Activated CD4-positive, alpha-beta memory T cell treated with anti-CD3 and anti-CD28 coated beads, Interleukin-2, amount 10 ng/mL, durations not matched to agents 7 days and 5 days (primary cell): ENCODE measurements around the gene LRIG1. TPM values are rescaled to one million over a fixed set of nuclear protein-coding genes. Genes with fewer than 3 reads are reported as not detected.
"Not testable (repeated sequence)": the region's sequence is repeated elsewhere in the genome, so short reads cannot be mapped to it uniquely, and the experiment has no call there.

Source experiments
- CTCF ChIA-PET: fragments of 350-600 bp; sonication (Branson Sonifier 250); formaldehyde crosslinking; loops from one replicate; lab custom pipeline; 2021; ENCODE audit warnings: antibody characterized with exemption, inconsistent platforms; lab: Charles Lee
- POLR2A ChIA-PET: fragments of 350-600 bp; sonication (Branson Sonifier 250); formaldehyde crosslinking; loops from one replicate; lab custom pipeline; 2021; ENCODE audit warnings: antibody characterized with exemption; lab: Charles Lee
- DNase-seq: peaks from one replicate; pipeline ENCODE4 v3.0.0-alpha.2; 2020
- H3K27ac Mint-ChIP-seq: one replicate; pipeline ENCODE4 v1.8.0; 2021; ENCODE audit warnings: mild to moderate bottlenecking, mixed read lengths
- H3K27me3 Mint-ChIP-seq: one replicate; pipeline ENCODE4 v1.8.0; 2021; ENCODE audit warnings: mixed read lengths
- H3K36me3 Mint-ChIP-seq: one replicate; pipeline ENCODE4 v1.8.0; 2021; ENCODE audit warnings: low read depth, mixed read lengths
- H3K4me1 Mint-ChIP-seq: one replicate; pipeline ENCODE4 v1.8.0; 2021; ENCODE audit warnings: mixed read lengths
- H3K4me3 Mint-ChIP-seq: one replicate; pipeline ENCODE4 v1.8.0; 2021; ENCODE audit warnings: mild to moderate bottlenecking, mixed read lengths
- H3K9me3 Mint-ChIP-seq: one replicate; pipeline ENCODE4 v1.8.0; 2021; ENCODE audit warnings: mixed read lengths
- total RNA-seq, 2 experiments: library from RNA; stranded (reverse); gene quantifications; one replicate each; pipeline ENCODE4 v1.2.3, GENCODE V29; 2021

Gene LRIG1
- total RNA-seq, 2 experiments from 2014 or later = 43.0 to 43.7 TPM

GRCh38 chr3:66431494-66431893 lies 69.3 kb downstream of the LRIG1 start:
- Mint-ChIP-seq H3K4me3 (no peak overlapping the region), H3K36me3 (peaks cover 27% of the 10 kb centered on the region), H3K9me3 (no peaks in the 10 kb centered on the region), H3K27ac (no peak overlapping the region), H3K27me3 (no peaks in the 10 kb centered on the region), H3K4me1 (peaks cover 16% of the 10 kb centered on the region)
- CTCF ChIA-PET = no interaction called here
- POLR2A ChIA-PET = interaction anchor here (1.4 kb wide), 1 partner anchor 9 kb away, joined by 3 read pairs; no protein-coding TSS in a partner anchor
- no peak for DNase-seq

GRCh38 chr3:66430876-66431275 lies 69.9 kb downstream of the LRIG1 start:
- ChIA-PET POLR2A (interaction anchor here (1.4 kb wide), 1 partner anchor 9 kb away, joined by 3 read pairs; no protein-coding TSS in a partner anchor), CTCF (no interaction called here)

GRCh38 chr3:66428733-66429132 lies 72.1 kb downstream of the LRIG1 start:
- no peak for DNase-seq
- Mint-ChIP-seq H3K4me1 (peaks cover 10% of the 10 kb centered on the region), H3K27ac (no peak overlapping the region), H3K36me3 (peaks cover 30% of the 10 kb centered on the region), H3K9me3 (peaks cover 6% of the 10 kb centered on the region), H3K27me3 (no peaks in the 10 kb centered on the region), H3K4me3 (no peak overlapping the region)
- ChIA-PET CTCF (no interaction called here), POLR2A (no interaction called here)

More at GRCh38 chr3:66430876-66431275, 69.9 kb downstream of the LRIG1 start:
- Mint-ChIP-seq H3K4me3 (no peak overlapping the region), H3K9me3 (no peaks in the 10 kb centered on the region), H3K27ac (no peak overlapping the region), H3K4me1 (peaks cover 18% of the 10 kb centered on the region), H3K27me3 (no peaks in the 10 kb centered on the region), H3K36me3 (peaks cover 28% of the 10 kb centered on the region)
- DNase-seq = no peak

GRCh38 chr3:66427951-66428474 lies 72.8 kb downstream of the LRIG1 start:
- H3K9me3 Mint-ChIP-seq = peaks cover 10% of the 10 kb centered on the region
- no peak overlapping the region for H3K4me3 Mint-ChIP-seq
- peaks cover 5% of the 10 kb centered on the region for H3K4me1 Mint-ChIP-seq
- DNase-seq = no peak
- H3K27me3 Mint-ChIP-seq = no peaks in the 10 kb centered on the region
- H3K27ac Mint-ChIP-seq = no peak overlapping the region
- POLR2A ChIA-PET = no interaction called here
- peaks cover 34% of the 10 kb centered on the region for H3K36me3 Mint-ChIP-seq
- CTCF ChIA-PET = no interaction called here

- no peaks in the 10 kb centered on the region for H3K27me3 Mint-ChIP-seq
Observed at GRCh38 chr3:66427352-66427751, 73.5 kb downstream of the LRIG1 start.

GRCh38 chr3:66426135-66426534 lies 74.7 kb downstream of the LRIG1 start:
- CTCF ChIA-PET = no interaction called here
- no peak for DNase-seq
- no peak overlapping the region for H3K27ac Mint-ChIP-seq

More at GRCh38 chr3:66427352-66427751, 73.5 kb downstream of the LRIG1 start:
- H3K36me3 Mint-ChIP-seq = peaks cover 39% of the 10 kb centered on the region
- no peak overlapping the region for H3K4me3 Mint-ChIP-seq
- peaks cover 5% of the 10 kb centered on the region for H3K4me1 Mint-ChIP-seq
- no peak overlapping the region for H3K27ac Mint-ChIP-seq
- ChIA-PET POLR2A (no interaction called here), CTCF (no interaction called here)
- DNase-seq = no peak
- H3K9me3 Mint-ChIP-seq = peaks cover 16% of the 10 kb centered on the region

GRCh38 chr3:66425576-66426114 lies 75.2 kb downstream of the LRIG1 start:
- POLR2A ChIA-PET = no interaction called here
- no peak for DNase-seq
- no peaks in the 10 kb centered on the region for H3K27me3 Mint-ChIP-seq
- no peak overlapping the region for H3K4me3 Mint-ChIP-seq
- H3K4me1 Mint-ChIP-seq = peaks cover 10% of the 10 kb centered on the region
- no peak overlapping the region for H3K27ac Mint-ChIP-seq
- H3K9me3 Mint-ChIP-seq = peaks cover 30% of the 10 kb centered on the region
- peaks cover 47% of the 10 kb centered on the region for H3K36me3 Mint-ChIP-seq
- CTCF ChIA-PET = interaction anchor here (1.2 kb wide), 1 partner anchor 396 kb away, joined by 3 read pairs; no protein-coding TSS in a partner anchor

More at GRCh38 chr3:66426135-66426534, 74.7 kb downstream of the LRIG1 start:
- POLR2A ChIA-PET = no interaction called here
- H3K9me3 Mint-ChIP-seq = peaks cover 27% of the 10 kb centered on the region
- peaks cover 42% of the 10 kb centered on the region for H3K36me3 Mint-ChIP-seq
- no peak overlapping the region for H3K4me3 Mint-ChIP-seq
- H3K27me3 Mint-ChIP-seq = no peaks in the 10 kb centered on the region
- peaks cover 7% of the 10 kb centered on the region for H3K4me1 Mint-ChIP-seq

- Mint-ChIP-seq H3K4me1 (peaks cover 16% of the 10 kb centered on the region), H3K27ac (no peak overlapping the region), H3K36me3 (peaks cover 53% of the 10 kb centered on the region), H3K4me3 (no peak overlapping the region), H3K9me3 (peaks cover 36% of the 10 kb centered on the region), H3K27me3 (no peaks in the 10 kb centered on the region)
- no peak for DNase-seq
- ChIA-PET CTCF (interaction anchor here (1.2 kb wide), 1 partner anchor 397 kb away, joined by 3 read pairs; no protein-coding TSS in a partner anchor), POLR2A (no interaction called here)
Observed at GRCh38 chr3:66425032-66425431, 75.8 kb downstream of the LRIG1 start.

GRCh38 chr3:66423791-66424190 lies 77.0 kb downstream of the LRIG1 start:
- Mint-ChIP-seq H3K4me1 (peaks cover 20% of the 10 kb centered on the region), H3K27ac (no peak overlapping the region), H3K9me3 (peaks cover 39% of the 10 kb centered on the region), H3K4me3 (no peak overlapping the region), H3K36me3 (peaks cover 52% of the 10 kb centered on the region), H3K27me3 (no peaks in the 10 kb centered on the region)
- ChIA-PET POLR2A (no interaction called here), CTCF (no interaction called here)
- no peak for DNase-seq

- CTCF ChIA-PET, H3K27ac Mint-ChIP-seq, DNase-seq, H3K4me3 Mint-ChIP-seq, POLR2A ChIA-PET, H3K27me3 Mint-ChIP-seq: not testable (repeated sequence)
- Mint-ChIP-seq H3K36me3 (peaks cover 58% of the 10 kb centered on the region), H3K4me1 (peaks cover 19% of the 10 kb centered on the region), H3K9me3 (peaks cover 39% of the 10 kb centered on the region)
Observed at GRCh38 chr3:66421893-66422292, 78.9 kb downstream of the LRIG1 start.

- DNase-seq, H3K27ac Mint-ChIP-seq, POLR2A ChIA-PET, H3K27me3 Mint-ChIP-seq, H3K4me3 Mint-ChIP-seq, CTCF ChIA-PET: not testable (repeated sequence)
- Mint-ChIP-seq H3K36me3 (peaks cover 63% of the 10 kb centered on the region), H3K4me1 (peaks cover 17% of the 10 kb centered on the region), H3K9me3 (peaks cover 39% of the 10 kb centered on the region)
Observed at GRCh38 chr3:66421144-66421543, 79.7 kb downstream of the LRIG1 start.

GRCh38 chr3:66419036-66419435 lies 81.8 kb downstream of the LRIG1 start:
- H3K36me3 Mint-ChIP-seq = peaks cover 62% of the 10 kb centered on the region
- no peak for DNase-seq
- peaks cover 17% of the 10 kb centered on the region for H3K4me1 Mint-ChIP-seq
- ChIA-PET CTCF (no interaction called here), POLR2A (no interaction called here)
- H3K27me3 Mint-ChIP-seq = no peaks in the 10 kb centered on the region
- H3K4me3 Mint-ChIP-seq = no peak overlapping the region
- H3K27ac Mint-ChIP-seq = peak overlapping the region; percentile 28
- H3K9me3 Mint-ChIP-seq = peaks cover 35% of the 10 kb centered on the region

- CTCF ChIA-PET = no interaction called here
- no peak overlapping the region for H3K27ac Mint-ChIP-seq
Observed at GRCh38 chr3:66418475-66418931, 82.3 kb downstream of the LRIG1 start.

More at GRCh38 chr3:66418475-66418931, 82.3 kb downstream of the LRIG1 start:
- no peak for DNase-seq
- Mint-ChIP-seq H3K4me1 (peaks cover 17% of the 10 kb centered on the region), H3K4me3 (no peak overlapping the region), H3K9me3 (peaks cover 30% of the 10 kb centered on the region), H3K36me3 (peaks cover 59% of the 10 kb centered on the region), H3K27me3 (no peaks in the 10 kb centered on the region)
- POLR2A ChIA-PET = no interaction called here
